ENCODE measurements around the gene YLPM1.
A peak's percentile ranks its signal among the peaks of the same experiment; 100 is the strongest.

YLPM1 gene

DNA sequence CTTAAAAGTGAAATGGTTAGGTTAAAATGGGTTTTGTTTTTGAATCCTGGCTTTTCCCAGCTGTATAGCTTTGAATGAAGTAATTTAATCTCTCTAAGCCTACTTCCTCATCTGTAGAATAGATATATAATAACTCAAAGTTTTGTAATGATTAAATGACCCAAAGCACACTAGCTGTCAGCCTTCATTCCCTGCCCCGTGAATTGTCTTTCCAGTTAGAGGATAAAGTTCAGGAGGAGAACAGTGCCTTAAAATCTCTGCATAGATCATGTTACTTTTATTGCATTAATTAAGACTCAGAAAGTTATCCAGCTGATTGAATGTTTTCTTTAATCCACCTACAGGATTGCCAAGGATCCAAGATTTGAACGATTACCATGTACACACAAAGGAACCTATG lies 30.7 kb upstream of the YLPM1 start:
- ChIA-PET CTCF (interaction anchor here (0.6 kb wide), 1 partner anchor 156 kb away, joined by 3 read pairs; no protein-coding TSS in a partner anchor), POLR2A (no interaction called here)
- Histone ChIP-seq H3K9me3 (ENCODE audit: control insufficient read depth, insufficient read depth, low read depth, low read length) (no peaks in the 10 kb centered on the region), H3K4me1 (ENCODE audit: control insufficient read depth, insufficient read depth, low read length) (no peaks in the 10 kb centered on the region; the same call in none of the 2 replicates), H3K4me3 (ENCODE audit: low read depth, low read length) (no peak overlapping the region), H3K36me3 (ENCODE audit: control insufficient read depth in 2 of 2, insufficient read depth in 1 of 2, low read length in 2 of 2) (peaks cover 31 to 51% of the 10 kb centered on the region in 2 experiments), H3K27ac (ENCODE audit: extremely low read depth, low read depth, low read length) (no peak overlapping the region)
- TF ChIP-seq ZBTB17 (tag by site-specific recombination; IDR thresholded peaks at IDR 0.05) (peak; percentile 42; the same call in 1 of the 2 replicates), ZNF610 (tag by site-specific recombination; IDR thresholded peaks at IDR 0.05; ENCODE audit: borderline replicate concordance) (no peak)

DNA sequence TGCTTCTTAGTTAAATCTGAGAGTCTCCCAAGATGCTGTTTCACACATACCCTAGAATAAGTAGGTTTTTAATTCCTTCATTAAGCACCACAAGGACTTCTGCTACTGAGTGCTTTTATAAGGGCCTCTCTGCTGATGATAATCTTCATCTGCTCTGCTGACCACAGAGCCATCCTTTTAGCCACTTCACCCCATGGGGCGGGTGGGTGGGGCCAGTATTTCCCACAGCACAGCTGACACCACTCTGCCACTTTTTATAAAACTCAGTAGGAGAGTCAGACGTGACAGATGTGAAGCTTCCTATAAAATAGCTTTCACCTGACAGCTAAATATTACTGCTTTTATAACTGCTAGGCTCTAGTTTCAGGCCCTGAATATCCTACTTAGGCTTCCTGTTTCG lies 29.9 kb upstream of the YLPM1 start:
- POLR2A ChIA-PET: no interaction called here
- peaks cover 37 to 54% of the 10 kb centered on the region in 2 experiments for H3K36me3 ChIP-seq (ENCODE audit: control insufficient read depth in 2 of 2, insufficient read depth in 1 of 2, low read length in 2 of 2)
- H3K9me3 ChIP-seq (ENCODE audit: control insufficient read depth, insufficient read depth, low read depth, low read length): no peaks in the 10 kb centered on the region

DNA sequence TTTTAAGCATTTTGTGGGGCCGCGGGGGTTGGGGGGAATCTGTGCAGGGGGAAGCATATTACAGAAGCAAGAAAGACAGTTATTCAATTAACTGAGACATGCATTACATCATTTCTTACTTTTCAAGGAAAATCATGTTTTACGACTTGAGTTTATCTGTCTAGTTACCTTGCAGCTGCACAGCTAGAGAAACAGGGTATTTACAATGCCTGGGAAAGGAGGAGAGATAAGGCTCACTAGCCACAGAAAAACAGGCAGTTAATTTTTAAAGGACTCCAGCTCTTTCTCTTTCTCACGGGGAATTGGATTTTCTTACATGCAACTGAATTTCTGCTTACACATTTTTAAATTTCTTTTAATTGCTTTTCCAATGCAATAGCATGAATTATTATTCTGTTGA lies 28.0 kb upstream of the YLPM1 start:
- Histone ChIP-seq H3K36me3 (ENCODE audit: control insufficient read depth in 2 of 2, insufficient read depth in 1 of 2, low read length in 2 of 2) (peaks cover 42 to 66% of the 10 kb centered on the region in 2 experiments), H3K9me3 (ENCODE audit: control insufficient read depth, insufficient read depth, low read depth, low read length) (no peaks in the 10 kb centered on the region), H3K4me3 (ENCODE audit: low read depth, low read length) (no peak overlapping the region), H3K27ac (ENCODE audit: extremely low read depth, low read depth, low read length) (no peak overlapping the region), H3K4me1 (ENCODE audit: control insufficient read depth, insufficient read depth, low read length) (no peaks in the 10 kb centered on the region; the same call in none of the 2 replicates)
- ChIA-PET POLR2A (no interaction called here), CTCF (interaction anchor here (1.0 kb wide), 1 partner anchor 9 kb away, joined by 6 read pairs; no protein-coding TSS in a partner anchor)
- 0 out of 2 replicates have a peak, but pooled peaks have one; percentile 38 for TF ChIP-seq ZSCAN30 (tag by site-specific recombination; IDR thresholded peaks at IDR 0.05)
- TF ChIP-seq, protein P1, sequence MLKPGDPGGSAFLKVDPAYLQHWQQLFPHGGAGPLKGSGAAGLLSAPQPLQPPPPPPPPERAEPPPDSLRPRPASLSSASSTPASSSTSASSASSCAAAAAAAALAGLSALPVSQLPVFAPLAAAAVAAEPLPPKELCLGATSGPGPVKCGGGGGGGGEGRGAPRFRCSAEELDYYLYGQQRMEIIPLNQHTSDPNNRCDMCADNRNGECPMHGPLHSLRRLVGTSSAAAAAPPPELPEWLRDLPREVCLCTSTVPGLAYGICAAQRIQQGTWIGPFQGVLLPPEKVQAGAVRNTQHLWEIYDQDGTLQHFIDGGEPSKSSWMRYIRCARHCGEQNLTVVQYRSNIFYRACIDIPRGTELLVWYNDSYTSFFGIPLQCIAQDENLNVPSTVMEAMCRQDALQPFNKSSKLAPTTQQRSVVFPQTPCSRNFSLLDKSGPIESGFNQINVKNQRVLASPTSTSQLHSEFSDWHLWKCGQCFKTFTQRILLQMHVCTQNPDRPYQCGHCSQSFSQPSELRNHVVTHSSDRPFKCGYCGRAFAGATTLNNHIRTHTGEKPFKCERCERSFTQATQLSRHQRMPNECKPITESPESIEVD (tag by site-specific recombination; IDR thresholded peaks at IDR 0.05): peak; percentile 32; the same call in 1 of the 2 replicates
- TF ChIP-seq ZBTB1 (tag by site-specific recombination; IDR thresholded peaks at IDR 0.05): no peak

More for the DNA sequence above, 29.9 kb upstream of the YLPM1 start:
- TF ChIP-seq, protein P2, sequence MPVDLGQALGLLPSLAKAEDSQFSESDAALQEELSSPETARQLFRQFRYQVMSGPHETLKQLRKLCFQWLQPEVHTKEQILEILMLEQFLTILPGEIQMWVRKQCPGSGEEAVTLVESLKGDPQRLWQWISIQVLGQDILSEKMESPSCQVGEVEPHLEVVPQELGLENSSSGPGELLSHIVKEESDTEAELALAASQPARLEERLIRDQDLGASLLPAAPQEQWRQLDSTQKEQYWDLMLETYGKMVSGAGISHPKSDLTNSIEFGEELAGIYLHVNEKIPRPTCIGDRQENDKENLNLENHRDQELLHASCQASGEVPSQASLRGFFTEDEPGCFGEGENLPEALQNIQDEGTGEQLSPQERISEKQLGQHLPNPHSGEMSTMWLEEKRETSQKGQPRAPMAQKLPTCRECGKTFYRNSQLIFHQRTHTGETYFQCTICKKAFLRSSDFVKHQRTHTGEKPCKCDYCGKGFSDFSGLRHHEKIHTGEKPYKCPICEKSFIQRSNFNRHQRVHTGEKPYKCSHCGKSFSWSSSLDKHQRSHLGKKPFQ (tag by site-specific recombination; IDR thresholded peaks at IDR 0.05): no peak
- TF ChIP-seq, protein P3, sequence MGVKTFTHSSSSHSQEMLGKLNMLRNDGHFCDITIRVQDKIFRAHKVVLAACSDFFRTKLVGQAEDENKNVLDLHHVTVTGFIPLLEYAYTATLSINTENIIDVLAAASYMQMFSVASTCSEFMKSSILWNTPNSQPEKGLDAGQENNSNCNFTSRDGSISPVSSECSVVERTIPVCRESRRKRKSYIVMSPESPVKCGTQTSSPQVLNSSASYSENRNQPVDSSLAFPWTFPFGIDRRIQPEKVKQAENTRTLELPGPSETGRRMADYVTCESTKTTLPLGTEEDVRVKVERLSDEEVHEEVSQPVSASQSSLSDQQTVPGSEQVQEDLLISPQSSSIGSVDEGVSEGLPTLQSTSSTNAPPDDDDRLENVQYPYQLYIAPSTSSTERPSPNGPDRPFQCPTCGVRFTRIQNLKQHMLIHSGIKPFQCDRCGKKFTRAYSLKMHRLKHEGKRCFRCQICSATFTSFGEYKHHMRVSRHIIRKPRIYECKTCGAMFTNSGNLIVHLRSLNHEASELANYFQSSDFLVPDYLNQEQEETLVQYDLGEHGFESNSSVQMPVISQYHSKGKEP (tag by site-specific recombination; IDR thresholded peaks at IDR 0.05): no peak
- no peak for TF ChIP-seq ZNF529 (tag by site-specific recombination; IDR thresholded peaks at IDR 0.05; ENCODE audit: insufficient replicate concordance)
- no peak for TF ChIP-seq HOXD13 (CRISPR knock-in tag; IDR thresholded peaks at IDR 0.05; ENCODE audit: borderline replicate concordance)
- TF ChIP-seq, protein P4, sequence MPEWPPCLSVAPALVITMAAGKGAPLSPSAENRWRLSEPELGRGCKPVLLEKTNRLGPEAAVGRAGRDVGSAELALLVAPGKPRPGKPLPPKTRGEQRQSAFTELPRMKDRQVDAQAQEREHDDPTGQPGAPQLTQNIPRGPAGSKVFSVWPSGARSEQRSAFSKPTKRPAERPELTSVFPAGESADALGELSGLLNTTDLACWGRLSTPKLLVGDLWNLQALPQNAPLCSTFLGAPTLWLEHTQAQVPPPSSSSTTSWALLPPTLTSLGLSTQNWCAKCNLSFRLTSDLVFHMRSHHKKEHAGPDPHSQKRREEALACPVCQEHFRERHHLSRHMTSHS (tag by site-specific recombination; IDR thresholded peaks at IDR 0.05): no peak
- TF ChIP-seq ZNF23 (tag by site-specific recombination; IDR thresholded peaks at IDR 0.05; ENCODE audit: borderline replicate concordance): no peak
- Histone ChIP-seq H3K4me3 (ENCODE audit: low read depth, low read length) (no peak overlapping the region), H3K27ac (ENCODE audit: extremely low read depth, low read depth, low read length) (no peak overlapping the region), H3K4me1 (ENCODE audit: control insufficient read depth, insufficient read depth, low read length) (no peaks in the 10 kb centered on the region; the same call in none of the 2 replicates)
- CTCF ChIA-PET: no interaction called here

Measured in HEK293 (cell line).